Measurements from ENCODE around the gene ZNF366.

Gene ZNF366

GRCh38 chr5:72507231-72507906 is at the start of gene ZNF366:
Gene ZNF366 (minus strand): TSS chr5:72507410. CDS start chr5:72461496, 45,914 bp downstream.
- no peak for DNase-seq

- DNase-seq: peak; percentile 24
Observed at GRCh38 chr5:72556351-72557166, 49.3 kb upstream of the ZNF366 start.

- DNase-seq: no peak
Observed at GRCh38 chr5:72555871-72556270, 48.7 kb upstream of the ZNF366 start.

- DNase-seq: no peak
Observed at GRCh38 chr5:72554897-72555296, 47.7 kb upstream of the ZNF366 start.

GRCh38 chr5:72552041-72552557 is 44.9 kb upstream of the ZNF366 start:
- no peak for DNase-seq

GRCh38 chr5:72550595-72550994 is 43.4 kb upstream of the ZNF366 start:
- DNase-seq: no peak

- DNase-seq: no peak
Observed at GRCh38 chr5:72543811-72544210, 36.6 kb upstream of the ZNF366 start.

- no peak for DNase-seq
Observed at GRCh38 chr5:72543365-72543764, 36.2 kb upstream of the ZNF366 start.

- no peak for DNase-seq
Observed at GRCh38 chr5:72542695-72543094, 35.5 kb upstream of the ZNF366 start.

- no peak for DNase-seq
Observed at GRCh38 chr5:72541501-72542225, 34.5 kb upstream of the ZNF366 start.

- DNase-seq: no peak
Observed at GRCh38 chr5:72540759-72541438, 33.7 kb upstream of the ZNF366 start.

- DNase-seq: no peak
Observed at GRCh38 chr5:72539726-72540125, 32.5 kb upstream of the ZNF366 start.

GRCh38 chr5:72539038-72539437 is 31.8 kb upstream of the ZNF366 start:
- no peak for DNase-seq

GRCh38 chr5:72537166-72537565 is 30.0 kb upstream of the ZNF366 start:
- DNase-seq: no peak

- no peak for DNase-seq
Observed at GRCh38 chr5:72531496-72532190, 24.4 kb upstream of the ZNF366 start.

- DNase-seq: no peak
Observed at GRCh38 chr5:72530196-72530595, 23.0 kb upstream of the ZNF366 start.

GRCh38 chr5:72529383-72529782 is 22.2 kb upstream of the ZNF366 start:
- no peak for DNase-seq

GRCh38 chr5:72525816-72526215 is 18.6 kb upstream of the ZNF366 start:
- DNase-seq: no peak

- DNase-seq: no peak
Observed at GRCh38 chr5:72523960-72524582, 16.9 kb upstream of the ZNF366 start.

- DNase-seq: no peak
Observed at GRCh38 chr5:72522607-72523006, 15.4 kb upstream of the ZNF366 start.

GRCh38 chr5:72519111-72519510 is 11.9 kb upstream of the ZNF366 start:
- no peak for DNase-seq
